ENCODE data around the gene CMTM5.

DNA sequence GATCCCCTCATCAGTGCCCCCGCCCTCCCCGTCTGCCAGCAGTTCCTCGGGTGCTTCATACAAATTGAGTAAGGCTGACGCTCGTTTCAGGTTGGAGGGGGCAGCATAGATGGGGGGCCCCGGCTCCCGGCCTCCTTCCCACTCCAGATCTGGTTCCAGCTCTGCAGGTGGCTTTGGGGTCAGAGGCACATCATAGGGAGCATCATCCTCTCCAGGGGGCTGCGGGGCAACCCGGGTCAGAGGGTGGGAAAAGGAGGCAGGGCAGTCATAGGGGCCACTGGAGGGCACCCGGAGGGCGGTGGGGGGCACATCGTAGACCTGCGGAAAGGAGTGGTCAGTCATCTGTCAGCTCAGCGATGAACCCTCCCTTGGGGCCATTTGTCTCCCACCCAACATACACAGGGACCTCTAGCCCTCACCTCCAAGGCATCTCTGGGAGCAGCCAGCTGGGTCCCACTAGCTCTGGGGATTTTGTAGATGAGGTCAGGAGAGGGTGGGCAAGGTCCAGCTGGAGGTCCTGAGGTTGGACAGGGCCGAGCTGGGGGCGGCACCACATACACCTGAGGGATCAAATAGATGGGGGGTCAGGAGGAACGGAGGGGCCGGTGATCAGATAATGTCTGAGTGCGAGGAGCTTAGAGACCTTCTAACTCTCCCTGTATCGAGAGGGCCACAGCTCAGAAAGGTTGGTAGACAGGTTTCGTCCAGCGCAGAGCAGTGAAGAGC is 17.0 kb upstream of the CMTM5 start:
- TF ChIP-seq, protein P1, sequence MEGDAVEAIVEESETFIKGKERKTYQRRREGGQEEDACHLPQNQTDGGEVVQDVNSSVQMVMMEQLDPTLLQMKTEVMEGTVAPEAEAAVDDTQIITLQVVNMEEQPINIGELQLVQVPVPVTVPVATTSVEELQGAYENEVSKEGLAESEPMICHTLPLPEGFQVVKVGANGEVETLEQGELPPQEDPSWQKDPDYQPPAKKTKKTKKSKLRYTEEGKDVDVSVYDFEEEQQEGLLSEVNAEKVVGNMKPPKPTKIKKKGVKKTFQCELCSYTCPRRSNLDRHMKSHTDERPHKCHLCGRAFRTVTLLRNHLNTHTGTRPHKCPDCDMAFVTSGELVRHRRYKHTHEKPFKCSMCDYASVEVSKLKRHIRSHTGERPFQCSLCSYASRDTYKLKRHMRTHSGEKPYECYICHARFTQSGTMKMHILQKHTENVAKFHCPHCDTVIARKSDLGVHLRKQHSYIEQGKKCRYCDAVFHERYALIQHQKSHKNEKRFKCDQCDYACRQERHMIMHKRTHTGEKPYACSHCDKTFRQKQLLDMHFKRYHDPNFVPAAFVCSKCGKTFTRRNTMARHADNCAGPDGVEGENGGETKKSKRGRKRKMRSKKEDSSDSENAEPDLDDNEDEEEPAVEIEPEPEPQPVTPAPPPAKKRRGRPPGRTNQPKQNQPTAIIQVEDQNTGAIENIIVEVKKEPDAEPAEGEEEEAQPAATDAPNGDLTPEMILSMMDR (IDR thresholded peaks at IDR 0.05; ENCODE audit: low read depth, low read length, poor library complexity, severe bottlenecking) = no peak
- no peak for TF ChIP-seq EZH2phosphoT487 (IDR thresholded peaks at IDR 0.05; ENCODE audit: borderline replicate concordance, low read length)

Measured in DOHH2 (cell line).